Subcutaneous abdominal adipose tissue (tissue), 5 donors: ENCODE measurements around the gene FYN.

Source experiments
- H3K27ac ChIP-seq: one replicate; pipeline ENCODE4 v1.7.0; 2013; ENCODE audit warnings: low read depth, mild to moderate bottlenecking, inconsistent platforms, low read length, moderate library complexity
- H3K27me3 ChIP-seq, 5 donors: one replicate each; pipeline ENCODE4 v1.7.0; 2013; ENCODE audit warnings: low read length in 5 of 5, inconsistent platforms in 1 of 5; ENCODE audit not compliant: control insufficient read depth in 5 of 5, insufficient read depth in 4 of 5
- H3K36me3 ChIP-seq, 5 donors: one replicate each; pipeline ENCODE4 v1.7.0; 2013; ENCODE audit warnings: low read length in 5 of 5; ENCODE audit not compliant: control insufficient read depth in 5 of 5, insufficient read depth in 5 of 5
- H3K4me1 ChIP-seq, 5 donors: one replicate each; pipeline ENCODE4 v1.7.0; 2013; ENCODE audit warnings: low read length in 5 of 5, mild to moderate bottlenecking in 3 of 5, moderate library complexity in 1 of 5; ENCODE audit not compliant: control insufficient read depth in 5 of 5, insufficient read depth in 5 of 5
- H3K4me3 ChIP-seq, 5 donors: one replicate each; pipeline ENCODE4 v1.7.0; 2013; ENCODE audit warnings: low read length in 5 of 5, low read depth in 1 of 5
- H3K9ac ChIP-seq, 5 donors: one replicate each; pipeline ENCODE4 v1.7.0; 2013; ENCODE audit warnings: low read length in 5 of 5, mild to moderate bottlenecking in 4 of 5, moderate library complexity in 3 of 5
- H3K9me3 ChIP-seq, 5 donors: one replicate each; pipeline ENCODE4 v1.7.0; 2013; ENCODE audit warnings: low read length in 5 of 5; ENCODE audit not compliant: control insufficient read depth in 5 of 5
- donor health status: healthy.
- donor health status: healthy.
- donor health status: healthy.
- donor health status: healthy.
- donor health status: healthy.

Gene FYN

DNA sequence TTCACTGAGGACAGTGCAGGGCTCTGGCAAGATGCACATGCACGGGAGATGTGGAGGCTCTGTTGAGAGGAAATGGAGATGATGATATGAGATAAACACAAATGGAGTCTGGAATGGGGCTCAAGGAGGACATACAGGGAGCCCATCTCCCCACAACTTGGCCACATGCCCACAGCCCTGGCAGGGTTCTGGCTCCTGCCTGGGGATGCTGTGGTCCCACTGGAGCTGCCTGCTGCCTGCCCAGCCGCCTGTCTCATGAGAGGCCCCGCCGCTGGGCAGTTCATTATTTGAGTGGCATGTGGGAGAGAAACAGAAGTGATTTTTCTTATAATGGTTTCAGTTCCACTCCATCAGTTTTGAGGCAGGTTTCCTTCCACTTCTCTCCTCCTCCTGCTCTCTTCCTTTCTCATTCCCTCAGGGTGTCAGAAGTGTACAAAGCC is 134.0 kb downstream of the FYN start:
- Histone ChIP-seq H3K9me3 (no peaks in the 10 kb centered on the region), H3K27ac (no peak overlapping the region), H3K36me3 (peaks cover 0 to 13% (median 0%) of the 10 kb centered on the region in 5 donors), H3K9ac (no peak overlapping the region), H3K4me3 (no peak overlapping the region), H3K27me3 (no peaks in the 10 kb centered on the region), H3K4me1 (peaks cover 11 to 47% (median 21%) of the 10 kb centered on the region in 5 donors)

DNA sequence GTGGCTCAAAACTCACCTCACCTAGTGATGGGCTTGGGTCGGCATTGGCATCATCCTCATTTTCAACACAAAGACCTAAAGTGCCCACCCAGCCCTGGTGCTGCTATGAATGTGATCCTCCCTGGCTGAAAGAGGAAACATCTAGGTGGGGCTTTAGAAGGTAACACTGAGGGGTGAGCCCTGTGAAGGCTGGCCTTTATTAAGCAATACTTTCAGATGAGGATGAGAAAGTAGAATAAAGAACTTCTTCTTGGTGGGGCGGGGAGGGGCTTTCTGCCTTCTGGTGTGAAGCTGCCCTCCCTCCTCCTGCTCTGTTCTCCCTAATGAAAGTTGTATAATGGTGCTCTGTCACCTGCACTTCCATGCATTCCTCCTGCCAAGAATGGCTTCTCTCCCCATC is 134.6 kb downstream of the FYN start:
- Histone ChIP-seq H3K27ac (no peak overlapping the region), H3K4me1 (peaks cover 5 to 41% (median 15%) of the 10 kb centered on the region in 5 donors), H3K9me3 (no peaks in the 10 kb centered on the region), H3K36me3 (peaks cover 0 to 13% (median 0%) of the 10 kb centered on the region in 5 donors), H3K9ac (no peak overlapping the region), H3K27me3 (no peaks in the 10 kb centered on the region), H3K4me3 (no peak overlapping the region)

- no peaks in the 10 kb centered on the region for H3K27me3 ChIP-seq
- peaks cover 0 to 13% (median 0%) of the 10 kb centered on the region in 5 donors for H3K36me3 ChIP-seq
- H3K9me3 ChIP-seq: no peaks in the 10 kb centered on the region
- no peak overlapping the region for H3K27ac ChIP-seq
- H3K4me3 ChIP-seq: no peak overlapping the region
- H3K9ac ChIP-seq: no peak overlapping the region
- H3K4me1 ChIP-seq: peaks cover 2 to 36% (median 10%) of the 10 kb centered on the region in 5 donors
Measured at GRCh38 chr6:111738156-111738555, 135.1 kb downstream of the FYN start.

DNA sequence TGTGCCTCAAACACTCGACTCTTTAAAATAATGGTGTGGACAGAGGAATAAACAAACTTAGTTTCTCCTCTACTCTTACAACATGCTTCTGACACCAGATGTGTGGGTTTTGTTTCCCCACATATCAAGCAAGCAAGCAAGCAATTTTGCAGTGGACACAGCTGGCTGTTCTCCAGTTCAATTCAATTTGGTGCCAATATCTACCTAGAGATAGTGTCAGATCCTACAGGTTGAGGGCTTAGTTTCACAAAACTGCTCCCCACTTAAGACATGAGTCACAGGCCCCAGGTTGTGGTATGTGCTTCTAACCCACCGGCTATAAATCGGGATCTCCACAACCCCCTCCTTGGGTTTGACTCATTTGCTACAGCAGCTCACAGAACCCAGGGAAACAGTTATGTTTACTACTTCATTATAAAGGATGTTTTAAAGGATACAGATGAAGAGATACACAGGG is 136.2 kb downstream of the FYN start:
- Histone ChIP-seq H3K36me3 (peaks cover 0 to 13% (median 0%) of the 10 kb centered on the region in 5 donors), H3K27ac (no peak overlapping the region), H3K9me3 (peaks cover 0 to 7% (median 6%) of the 10 kb centered on the region in 5 donors), H3K4me3 (no peak overlapping the region), H3K9ac (no peak overlapping the region), H3K4me1 (peaks cover 2 to 28% (median 9%) of the 10 kb centered on the region in 5 donors), H3K27me3 (no peaks in the 10 kb centered on the region)

DNA sequence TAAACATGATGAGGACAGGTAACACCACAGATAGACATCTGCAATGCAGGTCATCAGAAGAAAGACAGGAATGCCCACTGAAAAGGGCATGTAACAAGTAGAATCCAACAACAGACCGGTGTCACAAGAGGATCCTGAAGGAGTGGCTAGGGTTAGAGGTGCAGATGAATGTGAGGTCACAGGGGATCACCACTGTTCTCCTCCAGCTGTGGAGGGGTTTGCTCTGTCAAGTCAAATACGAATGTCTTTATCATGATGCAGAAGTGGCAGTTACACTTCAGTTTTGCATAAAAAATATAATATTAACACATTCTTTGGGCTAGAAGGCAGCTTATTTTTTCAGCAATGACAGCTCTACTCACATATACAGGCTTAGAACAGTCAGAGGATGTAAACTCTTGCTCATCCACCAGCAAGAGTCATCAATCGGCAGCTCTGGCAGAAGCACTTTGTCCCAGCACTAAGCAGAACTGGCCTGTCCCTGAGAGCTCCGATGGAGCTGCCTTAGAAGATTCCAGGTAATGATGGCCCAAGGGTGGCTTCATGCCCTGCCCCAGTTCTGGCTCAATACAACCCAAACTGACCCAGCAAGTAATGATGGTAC is 137.1 kb downstream of the FYN start:
- peaks cover 2 to 37% (median 9%) of the 10 kb centered on the region in 5 donors for H3K4me1 ChIP-seq
- H3K9me3 ChIP-seq: peaks cover 0 to 8% (median 6%) of the 10 kb centered on the region in 5 donors
- peaks cover 0 to 13% (median 0%) of the 10 kb centered on the region in 5 donors for H3K36me3 ChIP-seq
- H3K27me3 ChIP-seq: no peaks in the 10 kb centered on the region
- no peak overlapping the region for H3K4me3 ChIP-seq
- H3K9ac ChIP-seq: no peak overlapping the region
- no peak overlapping the region for H3K27ac ChIP-seq

GRCh38 chr6:111734068-111735061 is 138.9 kb downstream of the FYN start:
- no peak overlapping the region for H3K27ac ChIP-seq
- H3K9me3 ChIP-seq: peaks cover 0 to 8% (median 6%) of the 10 kb centered on the region in 5 donors
- no peak overlapping the region for H3K9ac ChIP-seq
- H3K27me3 ChIP-seq: no peaks in the 10 kb centered on the region
- H3K4me1 ChIP-seq: peaks cover 0 to 49% (median 7%) of the 10 kb centered on the region in 5 donors
- H3K4me3 ChIP-seq: no peak overlapping the region
- H3K36me3 ChIP-seq: peaks cover 0 to 11% (median 0%) of the 10 kb centered on the region in 5 donors

DNA sequence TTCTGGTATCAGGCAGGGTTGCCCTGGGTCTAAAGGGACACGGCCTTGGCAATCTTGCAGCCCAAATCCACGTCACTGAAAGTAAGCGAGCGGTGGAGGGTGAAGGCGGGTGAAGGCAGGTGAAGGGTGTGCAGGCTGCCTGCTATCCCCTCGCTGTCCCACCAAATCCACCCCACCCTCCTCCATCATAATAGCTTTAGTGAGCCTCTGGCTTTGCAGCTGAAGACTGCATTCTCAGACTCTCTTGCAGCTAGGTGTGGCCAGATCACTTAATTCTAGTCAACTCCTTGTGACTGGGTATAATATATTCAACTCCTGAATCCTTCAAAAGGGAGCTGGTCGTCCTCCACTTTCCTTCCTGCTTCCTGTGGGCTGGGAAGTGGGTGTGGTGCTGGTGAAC is 140.9 kb downstream of the FYN start:
- no peaks in the 10 kb centered on the region for H3K27me3 ChIP-seq
- H3K36me3 ChIP-seq: peaks cover 0 to 3% (median 0%) of the 10 kb centered on the region in 5 donors
- peaks cover 0 to 8% (median 6%) of the 10 kb centered on the region in 5 donors for H3K9me3 ChIP-seq
- H3K4me3 ChIP-seq: no peak overlapping the region
- no peak overlapping the region for H3K9ac ChIP-seq
- peaks cover 0 to 34% (median 7%) of the 10 kb centered on the region in 5 donors for H3K4me1 ChIP-seq
- H3K27ac ChIP-seq: no peak overlapping the region

- peaks cover 0 to 28% (median 6%) of the 10 kb centered on the region in 5 donors for H3K4me1 ChIP-seq
- no peak overlapping the region for H3K9ac ChIP-seq
- no peak overlapping the region for H3K4me3 ChIP-seq
- H3K9me3 ChIP-seq: peaks cover 0 to 8% (median 6%) of the 10 kb centered on the region in 5 donors
- H3K36me3 ChIP-seq: peaks cover 0 to 3% (median 0%) of the 10 kb centered on the region in 5 donors
- no peaks in the 10 kb centered on the region for H3K27me3 ChIP-seq
- no peak overlapping the region for H3K27ac ChIP-seq
Measured at GRCh38 chr6:111731456-111732195, 141.6 kb downstream of the FYN start.

DNA sequence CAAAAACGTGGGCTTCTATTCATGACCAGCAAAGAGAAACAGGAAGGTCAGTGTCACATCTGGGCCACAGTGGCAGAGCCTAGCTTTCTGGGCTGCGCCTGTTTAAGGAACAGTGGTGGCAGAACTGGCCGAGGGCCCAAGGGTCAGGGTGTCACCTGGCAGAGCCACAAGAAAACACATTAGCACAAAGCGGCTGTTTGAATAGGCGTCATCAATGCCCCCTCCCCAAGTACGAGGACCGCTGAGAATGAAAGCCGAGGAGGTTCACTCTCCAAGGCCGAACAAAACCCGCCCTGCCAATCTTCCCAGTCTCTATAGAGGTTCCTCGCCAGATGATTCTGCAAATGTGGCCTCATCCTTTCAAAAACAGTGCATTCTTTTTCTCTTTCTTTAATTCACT is 142.4 kb downstream of the FYN start:
- Histone ChIP-seq H3K27ac (no peak overlapping the region), H3K9ac (no peak overlapping the region), H3K4me1 (peaks cover 0 to 30% (median 8%) of the 10 kb centered on the region in 5 donors), H3K4me3 (no peak overlapping the region), H3K9me3 (peaks cover 0 to 8% (median 6%) of the 10 kb centered on the region in 5 donors), H3K27me3 (no peaks in the 10 kb centered on the region), H3K36me3 (peaks cover 0 to 3% (median 0%) of the 10 kb centered on the region in 5 donors)
